HuH-7.5 (cell line): Measurements from ENCODE around the gene GRPEL1.

Experiments
- DNase-seq: peaks from one replicate; pipeline ENCODE4 v3.0.0; 2011; ENCODE audit warnings: low spot score

The GRPEL1 gene

DNA sequence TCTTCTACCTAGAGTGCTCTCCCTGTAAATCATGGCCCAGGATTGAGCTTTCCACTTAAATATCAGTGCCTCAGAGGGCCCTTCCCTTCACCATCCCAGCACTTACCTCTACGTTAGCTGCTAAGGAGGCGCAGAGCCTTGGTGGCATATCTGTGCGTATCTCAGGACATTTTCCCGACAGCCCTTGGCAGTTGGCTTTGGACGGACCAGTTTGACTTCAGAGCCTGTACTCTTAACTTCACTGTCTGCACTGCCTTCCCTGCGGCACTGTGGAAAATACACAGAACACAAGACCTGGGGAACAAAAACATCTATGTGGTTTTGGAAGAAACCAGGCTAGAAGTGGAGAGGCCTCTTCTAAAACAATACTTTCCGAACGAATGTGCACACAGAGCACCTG, 22.3 kb downstream of the GRPEL1 start:
- DNase-seq, result no peak

DNA sequence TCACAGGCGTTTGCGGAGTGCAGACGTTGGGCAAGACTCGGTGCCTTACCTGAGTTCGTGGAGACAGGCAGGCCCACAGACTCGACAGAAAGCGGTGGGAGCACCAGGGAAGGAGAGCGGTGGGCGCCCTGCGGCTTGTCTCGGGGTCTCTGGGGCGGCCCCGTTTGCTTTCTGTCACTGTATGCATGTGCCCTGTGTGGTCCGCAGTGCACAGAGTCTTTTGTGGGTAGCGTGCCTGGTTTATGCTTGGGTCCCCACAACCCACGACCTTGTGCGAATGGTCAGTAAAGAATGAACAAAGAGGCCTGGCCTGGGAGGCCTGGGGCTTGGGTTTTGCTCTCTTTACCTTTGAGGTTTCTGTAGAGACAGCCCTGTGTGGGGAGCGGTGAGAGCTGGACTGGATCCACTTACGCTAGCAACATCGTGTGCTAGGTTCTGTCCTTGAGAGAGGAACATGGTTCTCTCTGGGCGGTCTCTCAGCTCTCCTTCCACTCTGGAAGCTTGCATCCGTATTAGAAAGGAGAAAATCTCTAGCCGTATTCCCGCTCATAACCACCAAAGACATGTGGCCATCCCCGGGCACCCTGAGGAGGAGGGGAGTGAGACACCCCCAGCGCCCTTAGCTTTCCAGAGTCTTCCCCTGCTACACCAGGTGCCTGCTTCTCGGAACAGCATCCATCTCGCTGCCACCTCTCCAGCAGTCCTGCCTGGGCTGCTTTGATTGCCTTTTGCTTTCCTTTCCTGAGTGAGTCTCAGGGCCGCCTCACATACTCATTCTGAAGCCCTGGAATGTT, 23.5 kb downstream of the GRPEL1 start:
- DNase-seq, result no peak

DNA sequence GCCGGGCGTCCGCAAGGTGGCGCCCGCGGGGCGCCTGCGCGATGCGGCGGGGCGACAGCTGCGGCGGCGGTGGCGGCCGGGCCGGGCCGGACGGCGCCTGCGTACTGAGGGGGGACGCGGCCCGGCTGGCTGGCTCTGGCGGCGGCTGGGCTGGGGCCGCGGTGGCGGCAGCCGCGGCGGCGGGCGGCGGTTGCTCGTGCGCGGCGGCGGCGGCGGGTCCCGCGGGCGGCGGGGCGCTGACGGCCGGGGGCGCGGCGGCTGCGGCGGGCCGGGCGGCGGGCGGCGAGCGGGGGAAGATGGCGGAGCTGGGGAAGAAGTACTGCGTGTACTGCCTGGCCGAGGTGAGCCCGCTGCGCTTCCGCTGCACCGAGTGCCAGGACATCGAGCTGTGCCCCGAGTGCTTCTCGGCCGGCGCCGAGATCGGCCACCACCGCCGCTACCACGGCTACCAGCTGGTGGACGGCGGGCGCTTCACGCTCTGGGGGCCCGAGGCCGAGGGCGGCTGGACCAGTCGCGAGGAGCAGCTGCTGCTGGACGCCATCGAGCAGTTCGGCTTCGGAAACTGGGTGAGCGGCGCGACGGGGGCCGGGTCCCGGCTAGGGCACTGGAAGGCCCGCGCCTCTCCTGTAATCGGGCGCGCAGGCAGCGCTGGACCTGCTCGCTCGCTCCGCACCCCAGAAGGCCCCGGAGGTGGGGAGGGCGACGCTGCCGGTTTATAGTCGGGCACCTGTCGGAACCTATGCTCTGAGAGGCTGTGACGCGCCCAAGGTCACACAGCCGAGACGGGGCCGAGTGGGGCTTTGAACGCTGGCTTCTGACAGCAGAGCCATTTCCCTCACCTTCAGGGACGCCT, 24.4 kb downstream of the GRPEL1 start, which contains the start of gene TADA2B:
TSS of gene TADA2B (plus strand) at position 89 of the 853 bp plus-strand sequence. CDS start at position 297, 208 bp downstream.
- peak; percentile 82 for DNase-seq

DNA sequence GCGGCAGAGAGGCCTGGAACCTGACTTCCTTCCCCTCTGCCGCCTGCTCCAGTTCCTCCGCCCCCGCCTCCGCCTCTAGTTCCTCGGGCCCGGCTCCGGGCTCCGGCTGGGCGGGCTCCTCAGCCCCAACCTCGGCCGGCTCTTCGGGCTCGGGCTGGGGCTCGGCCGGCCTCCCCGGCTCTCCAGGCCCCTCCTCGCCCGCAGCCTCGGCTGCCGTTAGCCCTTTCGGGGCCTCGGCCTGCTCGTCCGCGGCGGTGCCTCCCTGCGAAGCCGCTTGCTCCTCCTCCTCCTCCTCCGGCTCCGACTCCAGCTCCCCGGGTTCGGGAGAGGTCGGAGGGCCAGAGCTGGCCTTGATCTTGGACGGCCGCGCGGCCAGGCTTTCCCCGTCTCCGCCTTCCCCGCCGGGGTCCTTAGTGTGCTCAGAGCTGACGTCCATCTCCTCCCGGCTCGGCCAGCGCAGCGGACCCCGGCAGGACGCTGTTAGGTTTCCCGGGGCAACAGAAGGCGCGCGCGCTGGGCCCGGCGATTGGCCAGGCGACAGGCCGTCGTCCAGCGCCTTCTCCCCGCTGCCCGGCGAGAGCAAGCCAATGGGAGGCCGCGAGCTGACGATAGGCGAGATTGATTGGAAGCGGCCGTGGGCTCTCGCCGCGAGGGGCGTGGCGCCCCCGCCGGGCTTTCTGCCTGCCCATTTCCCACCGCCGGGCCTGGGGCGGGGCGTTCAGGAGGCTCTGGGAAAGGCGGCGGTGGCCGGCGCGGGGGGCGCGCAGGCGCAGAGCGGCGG, 25.2 kb downstream of the GRPEL1 start:
- peak; percentile 100 for DNase-seq

DNA sequence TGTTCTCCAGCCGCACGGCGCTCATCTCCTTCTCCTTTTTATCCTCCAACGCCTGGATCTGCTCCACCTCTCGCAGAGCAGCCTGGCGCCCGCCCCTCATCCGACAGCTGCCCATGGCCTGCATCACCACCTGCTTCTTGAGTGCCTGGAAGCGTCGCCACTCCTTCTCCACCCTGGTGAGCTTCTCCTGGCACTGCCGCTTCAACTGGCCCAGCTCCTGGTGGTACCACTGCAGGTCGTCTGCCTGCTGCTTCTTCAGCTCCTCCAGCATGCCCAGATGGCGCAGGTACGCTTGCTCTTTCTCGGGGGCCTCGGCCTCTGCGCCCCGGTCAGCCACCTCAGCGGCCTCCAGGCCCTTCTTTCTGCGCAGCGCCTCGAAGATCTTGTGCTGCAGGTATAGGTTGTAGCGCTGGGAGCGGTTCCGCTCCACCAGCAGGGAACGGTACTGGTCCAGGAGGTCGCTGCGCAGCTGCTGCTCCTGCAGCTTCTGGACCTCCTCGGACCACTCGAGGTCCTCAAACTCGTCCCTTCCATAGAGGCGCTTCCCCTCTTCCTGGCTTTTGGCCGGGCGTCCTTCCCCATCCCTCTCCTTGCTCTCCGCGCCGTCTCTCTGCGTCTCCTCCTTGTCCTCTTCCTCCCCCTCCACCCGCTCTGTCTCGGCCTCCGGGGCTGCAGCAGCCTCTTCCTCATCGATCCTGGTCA, 25.9 kb downstream of the GRPEL1 start:
- DNase-seq, result no peak

DNA sequence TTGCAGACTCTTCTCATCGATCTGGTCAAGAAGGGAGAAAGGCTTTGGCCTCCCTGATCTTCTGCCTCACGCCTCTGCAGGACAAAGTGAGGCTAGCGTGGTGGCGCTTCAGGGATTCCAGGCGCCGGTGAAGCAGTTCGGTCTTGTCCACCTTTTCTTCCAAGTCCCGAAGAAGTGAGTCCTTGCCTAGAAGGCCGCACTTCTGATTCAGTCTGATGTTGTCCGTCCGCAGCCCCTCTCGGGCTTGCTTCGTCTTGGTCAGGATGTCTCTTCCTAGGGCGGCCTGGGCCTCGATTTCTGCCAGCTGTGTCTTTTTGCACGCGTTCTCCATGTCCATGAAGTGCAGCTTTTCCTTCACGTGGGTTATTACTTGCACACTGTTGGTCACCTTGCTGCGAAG, 26.6 kb downstream of the GRPEL1 start:
- DNase-seq, result no peak

DNA sequence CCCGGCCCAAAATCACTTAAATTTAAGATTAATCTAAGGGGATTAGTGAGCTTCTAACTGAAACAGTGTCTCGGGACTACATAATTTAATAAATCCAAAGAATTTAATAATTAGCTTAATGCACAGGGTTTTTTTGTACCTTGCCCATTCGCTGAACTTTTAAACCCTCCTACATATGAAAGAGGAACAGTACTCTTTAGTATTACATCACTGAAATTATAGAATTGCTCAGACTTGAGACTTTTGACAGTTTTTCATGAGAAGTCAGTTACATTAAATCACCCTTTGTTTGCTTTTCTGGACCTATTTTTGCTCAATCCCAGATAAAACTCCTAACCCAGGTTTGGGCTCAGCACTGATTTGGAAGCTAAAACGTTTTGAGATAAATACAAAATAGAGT, 27.1 kb downstream of the GRPEL1 start:
- DNase-seq, result no peak

DNA sequence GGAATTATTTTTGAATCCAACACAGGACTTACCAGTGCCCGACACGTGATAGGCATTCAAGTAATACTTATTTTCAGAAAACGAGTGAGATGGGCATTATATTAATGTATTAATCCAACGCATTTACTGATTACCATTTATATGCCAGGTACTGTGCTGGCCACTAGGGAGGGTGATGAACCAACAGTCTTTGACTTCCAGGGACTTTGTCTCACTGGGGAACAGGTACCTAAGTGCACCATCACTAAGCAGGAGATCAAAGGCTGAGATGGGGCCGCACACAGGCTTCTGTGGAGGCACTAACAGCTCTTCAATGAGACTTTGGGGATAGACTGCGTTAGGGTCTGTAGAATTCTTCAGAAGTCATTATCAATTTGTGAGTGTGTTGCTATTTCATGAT, 30.4 kb downstream of the GRPEL1 start:
- no peak for DNase-seq

DNA sequence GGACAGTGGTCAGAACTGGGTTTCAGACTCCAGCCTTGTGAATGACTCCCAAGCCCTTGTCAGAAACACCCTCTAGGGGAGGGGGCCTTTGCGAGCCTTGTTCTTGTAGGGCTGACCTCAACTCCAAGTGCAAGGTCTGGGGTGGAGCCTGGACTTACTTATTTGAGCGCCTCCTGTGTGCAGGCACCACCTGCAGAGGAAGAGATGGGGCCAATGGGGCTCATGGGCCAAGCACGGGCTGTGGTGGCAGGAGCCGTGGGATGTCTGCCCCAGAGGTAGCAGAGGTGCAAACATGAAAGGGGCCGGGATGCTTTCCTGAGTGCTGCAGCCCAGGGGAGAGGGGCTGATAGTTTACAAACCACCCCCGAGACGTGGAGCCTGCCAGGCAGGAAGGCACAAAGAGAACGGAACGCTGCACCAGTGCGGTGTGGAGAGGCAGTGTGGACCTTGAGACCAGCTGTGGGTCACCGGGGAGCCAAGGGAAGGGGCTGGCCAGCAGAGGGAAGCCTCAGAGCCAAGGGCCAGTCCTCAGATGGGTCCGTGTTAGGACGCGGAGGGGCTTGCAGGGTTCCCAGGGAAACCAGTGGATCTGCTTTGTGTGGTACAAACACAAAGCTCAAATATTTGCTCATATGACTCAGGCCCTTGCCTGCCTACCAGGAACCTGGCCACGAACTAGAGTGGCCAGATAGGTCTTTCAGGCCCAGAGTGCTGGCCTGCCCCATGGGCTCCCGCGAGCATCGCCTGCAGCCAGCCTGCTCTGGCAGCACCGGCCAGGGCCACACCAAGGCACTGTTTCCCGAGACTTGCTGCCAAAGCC, 33.4 kb downstream of the GRPEL1 start:
- DNase-seq, result peak; percentile 85

DNA sequence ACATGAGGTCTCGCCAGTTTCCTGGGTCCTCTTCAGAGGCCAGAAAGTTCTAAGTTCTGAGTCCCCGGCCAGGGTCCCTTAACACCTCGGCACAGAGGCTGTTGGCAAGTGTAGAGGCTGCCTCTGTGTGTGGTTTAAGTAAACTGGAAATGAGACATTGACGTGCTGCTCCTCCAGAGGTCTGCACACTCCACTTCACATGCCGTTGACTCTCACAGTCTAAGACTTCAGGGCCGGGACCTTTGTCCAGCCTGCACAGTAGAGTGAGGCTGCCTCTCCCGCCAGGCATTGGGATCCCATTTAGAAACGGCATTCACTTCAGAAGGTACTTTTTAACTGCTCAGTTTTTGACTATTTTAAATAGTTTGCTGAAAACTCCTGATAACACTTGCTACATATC, 35.3 kb downstream of the GRPEL1 start:
- no peak for DNase-seq

DNA sequence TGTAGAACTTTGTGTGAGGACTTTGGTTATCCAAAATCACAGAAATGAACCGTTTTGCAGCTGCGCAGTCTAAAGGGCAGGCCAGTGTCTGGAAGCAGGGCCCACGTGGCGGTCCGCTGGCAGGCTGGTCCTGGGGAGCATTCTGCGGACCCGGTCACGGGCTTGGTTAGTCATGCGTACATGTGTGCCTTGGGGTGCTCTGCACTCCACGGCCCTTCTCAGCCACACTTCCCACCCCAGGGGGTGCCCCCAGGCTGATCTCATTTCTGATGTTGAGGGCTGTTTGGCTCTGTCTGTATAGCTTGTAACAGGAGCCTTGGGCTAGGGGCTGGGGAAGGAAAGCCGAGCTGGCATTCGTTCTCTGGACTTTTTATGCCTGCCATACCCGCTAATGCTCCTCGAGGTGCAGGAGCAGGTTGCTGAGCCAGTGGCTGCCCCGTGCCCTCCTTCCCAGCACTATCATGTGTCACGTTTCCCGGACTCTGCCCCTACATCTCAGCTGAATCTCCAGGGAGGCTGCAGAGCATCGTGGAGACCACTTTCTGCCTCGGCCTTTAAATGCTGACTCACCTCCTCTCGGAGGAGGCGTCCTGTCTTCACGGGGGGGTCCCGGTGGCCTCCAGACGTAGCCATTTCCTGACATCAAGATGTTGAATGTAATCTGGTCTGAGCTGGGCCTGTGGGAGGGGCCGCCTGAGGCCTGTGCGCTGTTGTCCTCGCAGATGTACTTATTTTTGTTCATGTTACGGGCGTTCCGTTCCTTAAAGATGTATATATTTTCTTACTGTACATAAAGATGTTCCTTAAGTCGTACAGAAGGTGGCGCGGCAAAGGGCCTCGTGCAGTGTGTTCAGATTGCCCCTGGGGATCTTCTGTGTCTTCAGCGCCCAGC, 36.1 kb downstream of the GRPEL1 start:
- DNase-seq, result no peak

DNA sequence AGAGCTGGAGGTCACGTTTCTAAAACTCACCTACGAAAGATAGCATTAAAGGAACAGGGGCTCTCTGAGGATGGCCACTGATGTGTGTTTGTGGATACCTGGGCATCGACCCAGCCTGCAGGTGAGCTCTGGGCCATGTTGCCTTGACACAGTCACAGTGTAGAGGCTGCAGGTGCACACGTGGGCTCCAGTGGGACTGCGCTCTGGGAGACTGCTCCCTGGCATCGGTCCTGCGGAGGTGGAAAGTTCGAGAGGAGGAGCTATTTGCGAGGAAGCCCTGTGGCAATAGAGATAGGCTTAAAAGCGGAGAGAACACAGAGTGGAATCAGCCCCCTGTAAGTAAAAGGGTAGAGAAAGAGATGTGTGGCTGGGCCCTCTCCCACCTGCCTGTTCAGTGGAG, 37.0 kb downstream of the GRPEL1 start:
- DNase-seq, result no peak

DNA sequence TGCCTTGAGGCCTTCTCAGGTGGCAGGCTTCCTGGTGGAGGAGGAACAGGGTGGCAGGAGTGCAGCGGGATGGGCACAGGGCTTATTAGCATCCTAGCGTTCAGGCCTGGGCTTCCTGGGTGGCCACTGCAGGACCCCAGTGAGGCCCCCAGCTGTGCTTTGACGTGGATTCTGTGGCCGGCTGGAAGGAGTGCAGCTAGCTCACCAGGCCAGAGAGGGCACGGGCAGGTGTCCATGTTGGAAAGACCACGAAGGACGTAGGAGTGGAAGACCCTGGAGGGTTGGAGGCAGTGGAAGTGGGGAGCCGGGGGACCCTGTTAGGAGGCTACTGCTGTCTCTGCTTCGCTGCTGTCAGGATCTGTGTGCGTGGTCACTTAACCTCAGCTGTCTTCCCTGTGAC, 37.9 kb downstream of the GRPEL1 start:
- DNase-seq, result no peak

DNA sequence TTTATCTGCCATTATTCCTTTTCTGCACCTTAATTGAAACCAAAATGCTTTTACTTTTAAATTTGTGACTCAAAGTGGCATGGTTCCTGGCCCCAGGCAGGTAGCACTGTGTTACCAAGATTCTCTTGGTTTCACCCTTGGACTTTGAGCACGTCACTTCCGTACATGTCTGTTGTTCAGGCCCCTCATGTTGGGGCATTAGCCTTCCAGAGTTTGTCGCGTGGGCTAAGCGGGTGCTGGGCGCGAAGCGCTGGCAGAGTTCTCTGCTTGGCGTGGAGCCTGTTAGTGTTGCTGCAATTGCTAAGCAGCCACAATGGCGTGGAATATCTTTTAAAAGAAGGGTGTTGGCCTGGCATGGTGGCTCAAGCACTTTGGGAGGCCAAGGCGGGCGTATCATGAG, 38.7 kb downstream of the GRPEL1 start:
- no peak for DNase-seq

DNA sequence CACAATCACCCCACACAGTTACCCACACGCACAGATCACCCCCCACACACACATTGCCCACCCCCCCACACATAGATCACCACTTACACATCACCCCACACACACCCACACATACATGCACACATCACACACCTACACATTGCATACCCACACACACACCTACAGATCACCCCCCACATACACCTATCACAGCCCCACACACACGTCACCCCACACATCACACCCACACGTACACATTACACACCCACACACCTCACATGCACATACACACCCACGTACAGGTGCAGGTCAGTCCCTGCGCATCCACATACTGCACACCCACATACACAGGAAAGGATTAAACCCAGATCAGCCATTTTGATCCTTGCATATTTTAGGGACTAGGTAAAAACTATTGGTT, 40.0 kb downstream of the GRPEL1 start:
- DNase-seq, result no peak

DNA sequence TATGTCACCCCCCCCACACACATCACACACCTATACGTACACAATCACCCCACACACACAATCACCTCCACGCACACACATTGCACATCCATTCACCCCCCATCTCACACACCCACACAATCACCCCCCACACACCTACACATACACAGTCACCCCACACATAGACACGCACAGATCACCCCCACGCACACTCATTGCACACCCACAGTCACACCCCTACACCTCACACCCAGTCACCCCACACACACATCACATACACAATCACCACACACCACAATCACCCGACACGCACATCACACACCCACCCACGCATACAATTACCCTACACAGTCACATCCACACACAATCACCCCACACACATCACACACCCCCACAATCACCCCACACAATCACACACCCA, 40.6 kb downstream of the GRPEL1 start:
- no peak for DNase-seq

DNA sequence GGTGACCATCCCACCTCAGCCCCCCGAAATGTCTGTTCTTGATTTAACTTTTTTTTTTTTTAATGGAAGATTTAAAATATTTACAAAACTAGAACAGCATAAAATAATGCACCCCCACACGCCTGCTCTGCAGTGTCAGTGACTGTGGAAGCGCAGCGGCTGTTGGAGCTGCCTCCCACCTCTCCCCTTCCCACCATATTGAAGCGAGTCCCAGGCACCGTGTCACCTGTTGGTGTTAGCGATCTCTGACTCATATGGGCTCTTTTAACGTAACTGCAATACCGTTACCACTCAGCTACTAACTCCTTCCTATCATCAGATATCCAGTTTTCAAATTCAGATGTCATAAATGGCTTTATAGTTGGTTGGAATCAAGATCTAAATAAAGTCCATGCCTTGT, 41.8 kb downstream of the GRPEL1 start:
- DNase-seq, result no peak

DNA sequence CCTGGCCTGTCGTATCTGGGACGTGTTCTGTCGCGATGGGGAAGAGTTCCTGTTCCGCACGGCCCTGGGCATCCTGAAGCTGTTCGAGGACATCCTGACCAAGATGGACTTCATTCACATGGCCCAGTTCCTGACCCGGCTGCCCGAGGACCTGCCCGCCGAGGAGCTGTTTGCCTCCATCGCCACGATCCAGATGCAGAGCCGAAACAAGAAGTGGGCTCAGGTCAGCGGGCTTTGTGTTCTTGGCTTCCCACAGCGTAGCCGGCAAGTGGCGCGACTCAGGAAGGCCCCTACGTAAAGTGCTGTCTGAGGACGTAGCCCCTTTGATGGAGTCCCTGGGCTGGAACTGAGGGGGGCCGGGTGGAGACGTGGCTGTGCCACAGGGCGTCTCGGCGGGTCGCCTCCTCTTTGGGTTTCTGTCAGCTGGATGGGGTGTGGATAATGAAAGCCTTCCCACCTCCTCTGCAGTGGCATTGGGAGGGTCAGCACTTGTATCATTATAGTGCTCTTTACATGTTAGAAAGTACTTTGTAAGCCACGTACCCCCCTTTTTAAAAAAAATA, 42.7 kb downstream of the GRPEL1 start:
- DNase-seq, result no peak

DNA sequence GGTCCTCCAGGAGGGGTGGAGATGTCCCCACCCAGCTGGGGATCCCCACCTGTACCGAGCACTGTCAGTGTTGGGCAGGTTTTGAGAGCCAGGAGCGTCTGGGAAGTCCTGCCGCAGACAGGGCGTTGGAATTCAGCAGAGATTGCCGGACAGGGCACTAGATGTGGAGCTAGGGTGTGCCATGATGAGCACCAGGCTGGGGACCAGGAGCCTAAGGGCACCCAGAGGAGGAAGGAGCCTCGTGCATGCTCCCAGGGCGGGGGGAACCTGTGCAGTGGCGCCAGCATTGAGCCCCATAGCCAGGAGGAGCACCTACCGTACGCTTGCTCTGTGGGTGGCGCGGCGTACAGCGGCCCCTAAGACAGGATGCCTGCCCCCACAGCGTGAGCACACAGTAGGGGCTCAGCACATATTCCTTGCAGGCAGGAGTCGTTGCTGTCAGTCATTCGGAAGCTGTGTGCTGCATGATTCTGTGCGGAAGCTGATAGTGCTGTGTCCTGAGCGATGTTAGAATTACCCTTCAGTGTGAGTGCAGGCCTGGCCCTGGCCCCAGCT, 43.5 kb downstream of the GRPEL1 start:
- no peak for DNase-seq
